SK-N-SH (cell line): ENCODE data around the gene ZNF829. TPM values are rescaled to one million over a fixed set of nuclear protein-coding genes. Genes with fewer than 3 reads are reported as not detected.

Source experiments
- CTCF ChIA-PET: fragments of 300-600, 350-600 bp; formaldehyde crosslinking; extraction: SDS; loops from one replicate; lab custom pipeline; 2021; lab: Yijun Ruan, JAX
- POLR2A ChIA-PET: fragments of 350-600 bp; sonication (Branson Sonifier 250); formaldehyde crosslinking; extraction: SDS; loops from one replicate; lab custom pipeline; 2020; ENCODE audit warnings: antibody characterized with exemption, inconsistent platforms; lab: Yijun Ruan, JAX
- DNase-seq: peaks from one replicate; pipeline ENCODE4 v3.0.0; 2012
- H2AFZ ChIP-seq: fragments of 200-600 bp; sonication (generic); 2 replicates; pipeline ENCODE4 v1.8.1; 2016; ENCODE audit warnings: antibody characterized with exemption, mild to moderate bottlenecking, low read depth
- H3F3A ChIP-seq: fragments of 200-600 bp; sonication (generic); replicated peaks from 2 replicates; pipeline ENCODE3; 2016; ENCODE audit warnings: antibody characterized with exemption, mild to moderate bottlenecking; ENCODE audit not compliant: insufficient read depth
- H3K27ac ChIP-seq, 2 experiments: fragments of 200-500 bp in 1 of 2; fragments of 200-600 bp in 1 of 2; sonication (Bioruptor generic) in 1 of 2; sonication (generic), shearing (Covaris generic) in 1 of 2; 2 replicates each; pipeline versions ENCODE4 v1.5.1 to v1.6.1; 2014 to 2016; ENCODE audit warnings: low read depth in 2 of 2, inconsistent platforms in 1 of 2, low read length in 1 of 2, mild to moderate bottlenecking in 1 of 2, mixed read lengths in 1 of 2
- H3K27me3 ChIP-seq: fragments of 200-600 bp; sonication (generic), shearing (Covaris generic); 2 replicates; pipeline ENCODE4 v1.6.1; 2016; ENCODE audit warnings: mixed run types; ENCODE audit not compliant: insufficient read depth
- H3K36me3 ChIP-seq, 2 experiments: fragments of 200-500 bp in 1 of 2; fragments of 200-600 bp in 1 of 2; sonication (Bioruptor generic) in 1 of 2; sonication (generic) in 1 of 2; replicated peaks in 1 of 2; 2 replicates each; pipeline versions ENCODE3 to v1.5.1; 2014 to 2016; ENCODE audit warnings: low read length in 1 of 2, mild to moderate bottlenecking in 1 of 2; ENCODE audit not compliant: insufficient read depth in 2 of 2, control insufficient read depth in 1 of 2
- H3K4me1 ChIP-seq, 2 experiments: fragments of 200-500 bp in 1 of 2; fragments of 200-600 bp in 1 of 2; sonication (Bioruptor generic) in 1 of 2; sonication (generic), shearing (Covaris generic) in 1 of 2; 2 replicates each; pipeline versions ENCODE4 v1.5.1 to v1.6.1; 2014 to 2016; ENCODE audit warnings: low read depth in 1 of 2, low read length in 1 of 2, mixed run types in 1 of 2; ENCODE audit not compliant: insufficient read depth in 2 of 2, control insufficient read depth in 1 of 2
- H3K4me2 ChIP-seq: fragments of 200-600 bp; sonication (generic), shearing (Covaris generic); 2 replicates; pipeline ENCODE4 v1.6.1; 2017; ENCODE audit warnings: mixed run types
- H3K4me3 ChIP-seq, 2 experiments: fragments of 200-500 bp in 1 of 2; fragments of 200-600 bp in 1 of 2; sonication (Bioruptor generic) in 1 of 2; sonication (generic), shearing (Covaris generic) in 1 of 2; 2 replicates each; pipeline versions ENCODE4 v1.5.1 to v1.8.1; 2014 to 2016; ENCODE audit warnings: low read depth in 2 of 2, inconsistent platforms in 1 of 2, low read length in 1 of 2, mild to moderate bottlenecking in 1 of 2, mixed read lengths in 1 of 2, moderate library complexity in 1 of 2
- H3K79me2 ChIP-seq: fragments of 200-600 bp; sonication (generic); 2 replicates; pipeline ENCODE4 v1.8.1; 2017; ENCODE audit warnings: mild to moderate bottlenecking; ENCODE audit not compliant: insufficient read depth
- H3K9ac ChIP-seq: fragments of 200-600 bp; sonication (generic); 2 replicates; pipeline ENCODE4 v1.6.1; 2017; ENCODE audit warnings: mixed run types
- H3K9me2 ChIP-seq: fragments of 200-600 bp; sonication (generic); 2 replicates; pipeline ENCODE4 v1.6.1; 2017; ENCODE audit warnings: mixed run types
- H3K9me3 ChIP-seq: fragments of 200-600 bp; sonication (generic); 2 replicates; pipeline ENCODE4 v1.6.1; 2017; ENCODE audit warnings: mixed run types, mild to moderate bottlenecking, moderate library complexity
- H4K20me1 ChIP-seq: fragments of 200-600 bp; sonication (generic); 2 replicates; pipeline ENCODE4 v1.6.1; 2017; ENCODE audit warnings: mild to moderate bottlenecking, mixed run types; ENCODE audit not compliant: insufficient read depth
- CHD2 ChIP-seq: fragments of 150-350 bp; IDR thresholded peaks from 2 replicates; pipeline ENCODE4 v1.6.1; 2018; ENCODE audit warnings: low read length; ENCODE audit not compliant: partially characterized antibody
- ELF1 ChIP-seq: IDR thresholded peaks from 2 replicates; pipeline ENCODE4 v1.4.0; 2012
- EZH2phosphoT487 ChIP-seq: fragments of 200-600 bp; sonication (generic); IDR thresholded peaks from 2 replicates; pipeline ENCODE4 v1.6.1; 2017; ENCODE audit warnings: low read depth, mixed run types, mild to moderate bottlenecking, antibody characterized with exemption, moderate library complexity, borderline replicate concordance
- FOSL2 ChIP-seq: IDR thresholded peaks from 2 replicates; pipeline ENCODE4 v1.4.0; 2012; ENCODE audit warnings: low read depth, mild to moderate bottlenecking, moderate library complexity, borderline replicate concordance
- GABPA ChIP-seq: IDR thresholded peaks from 2 replicates; pipeline ENCODE4 v1.4.0; 2012; ENCODE audit warnings: low read depth, mild to moderate bottlenecking
- GATA2 ChIP-seq: sonication (generic); formaldehyde crosslinking; IDR thresholded peaks from 2 replicates; pipeline ENCODE4 v1.5.0; 2020; ENCODE audit warnings: mild to moderate bottlenecking, missing genetic modification reagents
- IRF3 ChIP-seq: fragments of 150-350 bp; IDR thresholded peaks from 2 replicates; pipeline ENCODE4 v1.6.1; 2016; ENCODE audit warnings: mild to moderate bottlenecking, low read depth, low read length
- MAX ChIP-seq: IDR thresholded peaks from 2 replicates; pipeline ENCODE4 v1.4.0; 2012; ENCODE audit warnings: low read depth
- MXI1 ChIP-seq: IDR thresholded peaks from 2 replicates; pipeline ENCODE4 v1.6.1; 2012; ENCODE audit warnings: mild to moderate bottlenecking, low read depth, low read length, improper control_type of control experiment
- NRF1 ChIP-seq: IDR thresholded peaks from 2 replicates; pipeline ENCODE4 v1.6.1; 2012; ENCODE audit warnings: low read depth, mild to moderate bottlenecking, low read length
- POLR2AphosphoS5 ChIP-seq: IDR thresholded peaks from 2 replicates; pipeline ENCODE4 v1.6.1; 2012; ENCODE audit warnings: low read depth, low read length
- RAD21 ChIP-seq: IDR thresholded peaks from 2 replicates; pipeline ENCODE4 v1.6.1; 2012; ENCODE audit warnings: mild to moderate bottlenecking, low read length
- RCOR1 ChIP-seq: fragments of 150-350 bp; IDR thresholded peaks from 2 replicates; pipeline ENCODE4 v1.6.1; 2017; ENCODE audit warnings: antibody characterized with exemption, low read length
- REST ChIP-seq: IDR thresholded peaks from 2 replicates; pipeline ENCODE4 v1.6.1; 2012; ENCODE audit warnings: mild to moderate bottlenecking, low read depth, low read length, moderate library complexity
- RFX5 ChIP-seq: IDR thresholded peaks from 2 replicates; pipeline ENCODE4 v1.6.1; 2012; ENCODE audit warnings: mild to moderate bottlenecking, improper control_type of control experiment, low read length
- RXRA ChIP-seq: IDR thresholded peaks from 2 replicates; pipeline ENCODE4 v1.4.0; 2012; ENCODE audit warnings: low read depth, mild to moderate bottlenecking, borderline replicate concordance
- SIN3A ChIP-seq: IDR thresholded peaks from 2 replicates; pipeline ENCODE4 v1.6.1; 2012; ENCODE audit warnings: low read depth, mild to moderate bottlenecking, low read length, moderate library complexity, borderline replicate concordance
- TAF1 ChIP-seq: IDR thresholded peaks from 2 replicates; pipeline ENCODE4 v1.6.1; 2012; ENCODE audit warnings: low read depth, mild to moderate bottlenecking, low read length, moderate library complexity, borderline replicate concordance
- TCF12 ChIP-seq: IDR thresholded peaks from 2 replicates; pipeline ENCODE4 v1.4.0; 2012
- TEAD4 ChIP-seq: IDR thresholded peaks from 2 replicates; pipeline ENCODE4 v1.4.0; 2012; ENCODE audit warnings: mild to moderate bottlenecking, borderline replicate concordance; ENCODE audit not compliant: insufficient read depth
- YY1 ChIP-seq: IDR thresholded peaks from 2 replicates; pipeline ENCODE4 v1.4.0; 2012; ENCODE audit warnings: low read depth, mild to moderate bottlenecking
- WGBS: methylation state at CpG from one replicate; pipeline ENCODE4 v1.1.6; 2017; ENCODE audit warnings: low lambda C conversion rate; 5-methylcytosine and 5-hydroxymethylcytosine counted together
- polyA plus RNA-seq, 3 experiments: library from polyadenylated mRNA; depleted of rRNA; stranded (reverse); fragments of >200 nt; gene quantifications; 2 replicates each; pipeline ENCODE4 v1.2.3, GENCODE V29; 2012
- TF ChIP-seq, protein P1 (sequence below): IDR thresholded peaks from 2 replicates; pipeline ENCODE4 v1.4.0; 2012; ENCODE audit warnings: low read depth, borderline replicate concordance
- TF ChIP-seq, protein P2 (sequence below): fragments of 150-350 bp; IDR thresholded peaks from 2 replicates; pipeline ENCODE4 v1.6.1; 2017; ENCODE audit warnings: antibody characterized with exemption, low read length, low read depth, borderline replicate concordance

ZNF829 gene
- polyA plus RNA-seq, 1 of the 3 experiments (the other 2 are of a cell fraction), result 0.72 TPM

GRCh38 chr19:36849701-36850558, 66.2 kb downstream of the ZNF829 start:
- Histone ChIP-seq H2AFZ (peak overlapping the region; percentile 97), H3K27me3 (no peaks in the 10 kb centered on the region), H3K27ac (peak overlapping the region; percentile 62 to 72), H3K4me3 (peak overlapping the region; percentile 80 to 92), H4K20me1 (no peaks in the 10 kb centered on the region), H3K9me2 (no peaks in the 10 kb centered on the region), H3K9ac (peak overlapping the region; percentile 78), H3K4me2 (peak overlapping the region; percentile 90), H3K79me2 (peaks cover 23% of the 10 kb centered on the region), H3F3A (peaks cover 7% of the 10 kb centered on the region), H3K9me3 (no peaks in the 10 kb centered on the region; the same call in 1 of the 2 replicates), H3K36me3 (peaks cover 5 to 28% of the 10 kb centered on the region in 2 experiments), H3K4me1 (peaks cover 0 to 5% of the 10 kb centered on the region in 2 experiments; a peak in 1 of 4 replicates)
- ChIA-PET CTCF (interaction anchor here (1.8 kb wide), 2 partner anchors 12 to 123 kb away, joined by 4 to 5 read pairs; partner anchors contain the start of gene ZNF790), POLR2A (interaction anchor here (0.8 to 3.5 kb wide), 9 partner anchors 9 to 360 kb away, joined by 3 to 67 read pairs (median 4); partner anchors contain the start of genes ZNF382, ZNF529, ZNF566 and ZNF568)
- WGBS, result 6% methylated on average over 36 of the region's 36 CpGs
- DNase-seq, result peak; percentile 87
- TF ChIP-seq IRF3 (no peak), CHD2 (peak; percentile 89), POLR2AphosphoS5 (no peak), ELF1 (peak; percentile 61; the same call in 1 of the 2 replicates), FOSL2 (no peak), NRF1 (no peak), RAD21 (no peak), EZH2phosphoT487 (no peak), GABPA (peak; percentile 50), SIN3A (no peak), MAX (peak; percentile 53), RXRA (no peak), GATA2 (no peak), MXI1 (peak; percentile 58; the same call in 1 of the 2 replicates), TEAD4 (no peak), TAF1 (peak; percentile 18; the same call in 1 of the 2 replicates), YY1 (peak; percentile 83), TCF12 (no peak), RCOR1 (no peak), REST (no peak), RFX5 (no peak)
- TF ChIP-seq, protein P1, sequence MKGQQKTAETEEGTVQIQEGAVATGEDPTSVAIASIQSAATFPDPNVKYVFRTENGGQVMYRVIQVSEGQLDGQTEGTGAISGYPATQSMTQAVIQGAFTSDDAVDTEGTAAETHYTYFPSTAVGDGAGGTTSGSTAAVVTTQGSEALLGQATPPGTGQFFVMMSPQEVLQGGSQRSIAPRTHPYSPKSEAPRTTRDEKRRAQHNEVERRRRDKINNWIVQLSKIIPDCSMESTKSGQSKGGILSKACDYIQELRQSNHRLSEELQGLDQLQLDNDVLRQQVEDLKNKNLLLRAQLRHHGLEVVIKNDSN, result no peak
- TF ChIP-seq, protein P2, sequence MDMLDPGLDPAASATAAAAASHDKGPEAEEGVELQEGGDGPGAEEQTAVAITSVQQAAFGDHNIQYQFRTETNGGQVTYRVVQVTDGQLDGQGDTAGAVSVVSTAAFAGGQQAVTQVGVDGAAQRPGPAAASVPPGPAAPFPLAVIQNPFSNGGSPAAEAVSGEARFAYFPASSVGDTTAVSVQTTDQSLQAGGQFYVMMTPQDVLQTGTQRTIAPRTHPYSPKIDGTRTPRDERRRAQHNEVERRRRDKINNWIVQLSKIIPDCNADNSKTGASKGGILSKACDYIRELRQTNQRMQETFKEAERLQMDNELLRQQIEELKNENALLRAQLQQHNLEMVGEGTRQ, result no peak
